ENCODE results near the gene TLX2.

Gene TLX2

GRCh38 chr2:74511104-74511989 is 2.9 kb upstream of the TLX2 start:
- DNase-seq (ENCODE audit: low read depth) = no peak

GRCh38 chr2:74512744-74513604 is 1.3 kb upstream of the TLX2 start:
- DNase-seq (ENCODE audit: low read depth) = no peak

- no peak for DNase-seq (ENCODE audit: low read depth)
Measured at GRCh38 chr2:74513605-74514367, 464 bp upstream of the TLX2 start.

GRCh38 chr2:74515271-74515980 is 1.2 kb downstream of the TLX2 start:
- DNase-seq (ENCODE audit: low read depth) = no peak

GRCh38 chr2:74515981-74516633 is 1.9 kb downstream of the TLX2 start:
- peak; percentile 71 for DNase-seq (ENCODE audit: low read depth)

- DNase-seq (ENCODE audit: low read depth) = no peak
Measured at GRCh38 chr2:74516650-74517049, 2.4 kb downstream of the TLX2 start.

- DNase-seq (ENCODE audit: low read depth) = no peak
Measured at GRCh38 chr2:74522516-74522915, 8.3 kb downstream of the TLX2 start.

- no peak for DNase-seq (ENCODE audit: low read depth)
Measured at GRCh38 chr2:74524005-74524404, 9.8 kb downstream of the TLX2 start.

- DNase-seq (ENCODE audit: low read depth) = no peak
Measured at GRCh38 chr2:74524955-74525716, 10.9 kb downstream of the TLX2 start.

GRCh38 chr2:74525717-74526648 is 11.7 kb downstream of the TLX2 start, which contains the start of gene DQX1:
TSS of gene DQX1 (minus strand) at chr2:74526231. CDS start at chr2:74525729, 502 bp downstream.
- no peak for DNase-seq (ENCODE audit: low read depth)

GRCh38 chr2:74526649-74527230 is 12.5 kb downstream of the TLX2 start:
- no peak for DNase-seq (ENCODE audit: low read depth)

- DNase-seq (ENCODE audit: low read depth) = no peak
Measured at GRCh38 chr2:74527741-74528140, 13.5 kb downstream of the TLX2 start.

GRCh38 chr2:74528600-74529356 is 14.5 kb downstream of the TLX2 start:
- no peak for DNase-seq (ENCODE audit: low read depth)

- peak; percentile 92 for DNase-seq (ENCODE audit: low read depth)
Measured at GRCh38 chr2:74529357-74530238, 15.3 kb downstream of the TLX2 start, which contains the start of the genes AUP1 and HTRA2. TSS of gene AUP1 (minus strand) at chr2:74529706. CDS start at chr2:74529629, 77 bp downstream. TSS of gene HTRA2 (plus strand) at chr2:74529933. CDS start at chr2:74530007, 74 bp downstream.

- DNase-seq (ENCODE audit: low read depth) = peak; percentile 25
Measured at GRCh38 chr2:74530239-74531187, 16.3 kb downstream of the TLX2 start.
